ENCODE data around the gene ROR1.

ROR1 gene

GRCh38 chr1:63987628-63988024 lies 213.8 kb downstream of the ROR1 start:
- H3K4me3 ChIP-seq (ENCODE audit: insufficient read depth in 1 of 2, low read depth in 1 of 2, low read length in 2 of 2): no peak overlapping the region
- H2AFZ ChIP-seq (ENCODE audit: low read depth, low read length): no peak overlapping the region
- H4K8ac ChIP-seq (ENCODE audit: low read length): no peak overlapping the region
- no peak overlapping the region for H3K4me2 ChIP-seq (ENCODE audit: low read length, poor library complexity, severe bottlenecking)
- H3K4ac ChIP-seq (ENCODE audit: low read depth in 1 of 2, low read length in 2 of 2): no peak overlapping the region
- no peaks in the 10 kb centered on the region for H3K9me3 ChIP-seq (ENCODE audit: control insufficient read depth, low read length)
- no peak overlapping the region for H2BK120ac ChIP-seq (ENCODE audit: low read depth, low read length)
- H3K9ac ChIP-seq (ENCODE audit: low read length): no peak overlapping the region
- peaks cover 10% of the 10 kb centered on the region for H3K79me1 ChIP-seq (replicated peaks; ENCODE audit: low read length, poor library complexity, severe bottlenecking)
- H3K36me3 ChIP-seq (ENCODE audit: control insufficient read depth in 1 of 2, insufficient read depth in 2 of 2, low read depth in 1 of 2, low read length in 2 of 2): no peaks in the 10 kb centered on the region
- H2BK12ac ChIP-seq (ENCODE audit: low read length in 2 of 2): no peak overlapping the region
- H2AK5ac ChIP-seq (ENCODE audit: low read length, severe bottlenecking): no peak overlapping the region
- no peaks in the 10 kb centered on the region for H3K27me3 ChIP-seq (ENCODE audit: control insufficient read depth in 1 of 2, insufficient read depth in 1 of 2, low read length in 2 of 2)
- H3K18ac ChIP-seq (ENCODE audit: low read depth in 1 of 2, low read length in 2 of 2): no peak overlapping the region
- WGBS: 81% methylated on average over 2 of the region's 3 CpGs
- H3K4me1 ChIP-seq (ENCODE audit: control insufficient read depth, insufficient read depth, low read depth, low read length): no peaks in the 10 kb centered on the region
- no peak overlapping the region for H2BK5ac ChIP-seq (ENCODE audit: low read depth, low read length, poor library complexity, severe bottlenecking)
- H3K27ac ChIP-seq (ENCODE audit: low read length, poor library complexity, severe bottlenecking): no peak overlapping the region
- H3K14ac ChIP-seq (ENCODE audit: low read length in 2 of 2): no peak overlapping the region
- H2BK15ac ChIP-seq (ENCODE audit: low read depth, poor library complexity, severe bottlenecking): no peak overlapping the region
- no peak for DNase-seq
- no peak overlapping the region for H3K23ac ChIP-seq (ENCODE audit: low read length in 2 of 2)
- no peak overlapping the region for H4K91ac ChIP-seq (ENCODE audit: low read length)

DNA sequence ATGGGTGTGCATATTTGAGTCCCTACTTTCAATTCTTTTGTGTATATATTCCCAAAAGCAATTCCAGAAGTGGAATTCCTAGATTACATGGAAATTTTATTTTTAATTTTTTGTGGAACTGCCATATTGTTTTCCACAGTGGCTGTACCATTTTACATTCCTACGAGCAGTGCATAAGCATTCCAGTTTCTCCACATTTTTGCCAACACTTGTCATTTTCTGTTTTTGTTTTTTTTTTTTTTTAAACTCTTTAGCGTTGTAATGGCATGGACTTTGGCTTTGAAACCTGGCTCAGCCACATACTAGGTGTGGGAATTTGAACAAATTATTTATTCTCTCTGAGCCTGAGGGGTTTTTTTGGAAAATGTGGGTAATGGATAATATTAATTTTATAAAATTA lies 215.1 kb downstream of the ROR1 start:
- Histone ChIP-seq H3K27ac (ENCODE audit: low read length, poor library complexity, severe bottlenecking) (no peak overlapping the region), H2AFZ (ENCODE audit: low read depth, low read length) (no peak overlapping the region), H3K4me2 (ENCODE audit: low read length, poor library complexity, severe bottlenecking) (no peak overlapping the region), H3K27me3 (ENCODE audit: control insufficient read depth in 1 of 2, insufficient read depth in 1 of 2, low read length in 2 of 2) (no peaks in the 10 kb centered on the region), H2BK5ac (ENCODE audit: low read depth, low read length, poor library complexity, severe bottlenecking) (no peak overlapping the region), H2AK5ac (ENCODE audit: low read length, severe bottlenecking) (no peak overlapping the region), H2BK120ac (ENCODE audit: low read depth, low read length) (no peak overlapping the region), H3K9ac (ENCODE audit: low read length) (no peak overlapping the region), H3K79me1 (replicated peaks; ENCODE audit: low read length, poor library complexity, severe bottlenecking) (peaks cover 10% of the 10 kb centered on the region), H3K9me3 (ENCODE audit: control insufficient read depth, low read length) (no peaks in the 10 kb centered on the region), H3K4me1 (ENCODE audit: control insufficient read depth, insufficient read depth, low read depth, low read length) (no peaks in the 10 kb centered on the region), H3K18ac (ENCODE audit: low read depth in 1 of 2, low read length in 2 of 2) (no peak overlapping the region), H4K8ac (ENCODE audit: low read length) (no peak overlapping the region), H3K23ac (ENCODE audit: low read length in 2 of 2) (no peak overlapping the region), H2BK15ac (ENCODE audit: low read depth, poor library complexity, severe bottlenecking) (no peak overlapping the region), H3K4ac (ENCODE audit: low read depth in 1 of 2, low read length in 2 of 2) (no peak overlapping the region), H4K91ac (ENCODE audit: low read length) (no peak overlapping the region), H3K14ac (ENCODE audit: low read length in 2 of 2) (no peak overlapping the region), H3K36me3 (ENCODE audit: control insufficient read depth in 1 of 2, insufficient read depth in 2 of 2, low read depth in 1 of 2, low read length in 2 of 2) (no peaks in the 10 kb centered on the region), H3K4me3 (ENCODE audit: insufficient read depth in 1 of 2, low read depth in 1 of 2, low read length in 2 of 2) (no peak overlapping the region), H2BK12ac (ENCODE audit: low read length in 2 of 2) (no peak overlapping the region)
- 90% methylated on average over 2 of the region's 2 CpGs for WGBS
- DNase-seq: no peak

DNA sequence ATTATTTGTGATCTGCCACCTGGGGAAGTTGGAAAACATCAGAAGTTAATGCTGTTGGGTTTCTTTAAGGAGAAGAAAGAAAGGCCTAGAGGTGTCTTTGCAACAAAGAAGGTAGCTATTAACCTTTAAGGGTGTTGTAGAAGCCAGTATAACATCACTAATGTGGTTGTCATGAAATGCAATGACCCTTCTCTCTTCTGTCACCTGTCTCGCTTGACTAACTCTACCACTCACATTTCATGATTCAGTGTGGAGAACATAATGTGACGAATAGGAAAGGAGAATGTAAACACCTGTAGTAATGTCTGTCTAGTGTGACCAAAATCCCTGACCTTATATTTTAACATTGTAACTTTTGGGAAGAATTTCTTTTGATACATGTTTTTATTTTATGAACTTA lies 217.9 kb downstream of the ROR1 start:
- no peak overlapping the region for H3K27ac ChIP-seq (ENCODE audit: low read length, poor library complexity, severe bottlenecking)
- H2BK12ac ChIP-seq (ENCODE audit: low read length in 2 of 2): no peak overlapping the region
- no peaks in the 10 kb centered on the region for H3K27me3 ChIP-seq (ENCODE audit: control insufficient read depth in 1 of 2, insufficient read depth in 1 of 2, low read length in 2 of 2)
- no peak overlapping the region for H3K4me3 ChIP-seq (ENCODE audit: insufficient read depth in 1 of 2, low read depth in 1 of 2, low read length in 2 of 2)
- H3K23ac ChIP-seq (ENCODE audit: low read length in 2 of 2): no peak overlapping the region
- no peak for DNase-seq
- H3K9ac ChIP-seq (ENCODE audit: low read length): no peak overlapping the region
- no peak overlapping the region for H2BK120ac ChIP-seq (ENCODE audit: low read depth, low read length)
- H3K18ac ChIP-seq (ENCODE audit: low read depth in 1 of 2, low read length in 2 of 2): no peak overlapping the region
- H4K8ac ChIP-seq (ENCODE audit: low read length): no peak overlapping the region
- no peak overlapping the region for H3K14ac ChIP-seq (ENCODE audit: low read length in 2 of 2)
- no peak overlapping the region for H4K91ac ChIP-seq (ENCODE audit: low read length)
- H3K79me1 ChIP-seq (replicated peaks; ENCODE audit: low read length, poor library complexity, severe bottlenecking): peaks cover 11% of the 10 kb centered on the region
- H2BK15ac ChIP-seq (ENCODE audit: low read depth, poor library complexity, severe bottlenecking): no peak overlapping the region
- H3K36me3 ChIP-seq (ENCODE audit: control insufficient read depth in 1 of 2, insufficient read depth in 2 of 2, low read depth in 1 of 2, low read length in 2 of 2): no peaks in the 10 kb centered on the region
- H2AFZ ChIP-seq (ENCODE audit: low read depth, low read length): no peak overlapping the region
- no peaks in the 10 kb centered on the region for H3K4me1 ChIP-seq (ENCODE audit: control insufficient read depth, insufficient read depth, low read depth, low read length)
- H3K9me3 ChIP-seq (ENCODE audit: control insufficient read depth, low read length): no peaks in the 10 kb centered on the region
- no CpG with 5 or more reads among the region's 2 CpGs for WGBS
- no peak overlapping the region for H2AK5ac ChIP-seq (ENCODE audit: low read length, severe bottlenecking)
- no peak overlapping the region for H3K4me2 ChIP-seq (ENCODE audit: low read length, poor library complexity, severe bottlenecking)
- H2BK5ac ChIP-seq (ENCODE audit: low read depth, low read length, poor library complexity, severe bottlenecking): no peak overlapping the region
- no peak overlapping the region for H3K4ac ChIP-seq (ENCODE audit: low read depth in 1 of 2, low read length in 2 of 2)

DNA sequence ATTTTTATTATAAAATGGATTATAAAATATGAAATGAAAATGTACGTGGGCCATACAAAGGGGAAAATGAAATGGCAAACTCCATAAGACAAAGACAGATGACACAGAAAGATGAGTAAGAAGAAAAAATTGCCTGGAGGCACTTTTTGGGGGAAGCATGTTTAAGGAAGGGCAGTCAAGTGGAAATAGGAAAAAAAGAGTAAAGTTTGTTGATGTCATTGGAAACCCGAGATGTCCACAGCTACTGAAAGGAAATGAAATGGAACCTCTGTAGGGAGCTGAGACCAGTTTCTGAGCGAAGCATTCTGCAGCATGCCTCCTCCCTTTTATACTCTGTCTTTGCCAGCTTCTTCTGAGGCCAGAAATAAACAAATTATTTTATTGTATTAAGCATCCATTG lies 226.2 kb downstream of the ROR1 start:
- H4K8ac ChIP-seq (ENCODE audit: low read length): no peak overlapping the region
- H4K91ac ChIP-seq (ENCODE audit: low read length): no peak overlapping the region
- no peak overlapping the region for H3K4me2 ChIP-seq (ENCODE audit: low read length, poor library complexity, severe bottlenecking)
- peak overlapping the region; percentile 39 for H3K9ac ChIP-seq (ENCODE audit: low read length)
- peaks cover 2% of the 10 kb centered on the region for H3K4me1 ChIP-seq (ENCODE audit: control insufficient read depth, insufficient read depth, low read depth, low read length)
- WGBS: 58% methylated on average over 2 of the region's 3 CpGs
- no peak overlapping the region for H3K4ac ChIP-seq (ENCODE audit: low read depth in 1 of 2, low read length in 2 of 2)
- DNase-seq: peak; percentile 67
- H3K27ac ChIP-seq (ENCODE audit: low read length, poor library complexity, severe bottlenecking): peak overlapping the region; percentile 79
- H3K4me3 ChIP-seq (ENCODE audit: insufficient read depth in 1 of 2, low read depth in 1 of 2, low read length in 2 of 2): no peak overlapping the region
- no peak overlapping the region for H3K18ac ChIP-seq (ENCODE audit: low read depth in 1 of 2, low read length in 2 of 2)
- H3K79me1 ChIP-seq (replicated peaks; ENCODE audit: low read length, poor library complexity, severe bottlenecking): peaks cover 12% of the 10 kb centered on the region
- H2BK15ac ChIP-seq (ENCODE audit: low read depth, poor library complexity, severe bottlenecking): no peak overlapping the region
- H2AFZ ChIP-seq (ENCODE audit: low read depth, low read length): no peak overlapping the region
- no peak overlapping the region for H2BK5ac ChIP-seq (ENCODE audit: low read depth, low read length, poor library complexity, severe bottlenecking)
- H2AK5ac ChIP-seq (ENCODE audit: low read length, severe bottlenecking): no peak overlapping the region
- no peak overlapping the region for H3K23ac ChIP-seq (ENCODE audit: low read length in 2 of 2)
- no peaks in the 10 kb centered on the region for H3K9me3 ChIP-seq (ENCODE audit: control insufficient read depth, low read length)
- no peak overlapping the region for H3K14ac ChIP-seq (ENCODE audit: low read length in 2 of 2)
- no peak overlapping the region for H2BK12ac ChIP-seq (ENCODE audit: low read length in 2 of 2)
- no peaks in the 10 kb centered on the region for H3K36me3 ChIP-seq (ENCODE audit: control insufficient read depth in 1 of 2, insufficient read depth in 2 of 2, low read depth in 1 of 2, low read length in 2 of 2)
- H2BK120ac ChIP-seq (ENCODE audit: low read depth, low read length): no peak overlapping the region
- H3K27me3 ChIP-seq (ENCODE audit: control insufficient read depth in 1 of 2, insufficient read depth in 1 of 2, low read length in 2 of 2): no peaks in the 10 kb centered on the region
